ENCODE data around the gene PRKAB1.

GRCh38 chr12:119674560-119674959 is 6.6 kb downstream of the PRKAB1 start:
- no peak for TF ChIP-seq POLR2A (IDR thresholded peaks at IDR 0.05)
- no peak for TF ChIP-seq CTCF (IDR thresholded peaks at IDR 0.05)
- TF ChIP-seq POLR2AphosphoS5 (IDR thresholded peaks at IDR 0.05; ENCODE audit: insufficient read depth in 1 of 2, low read depth in 1 of 2), result no peak

Measured in vagina (tissue), 2 donors.